Ascending aorta (tissue), 2 donors: Measurements from ENCODE around the gene EFHC1. TPM values are rescaled to one million over a fixed set of nuclear protein-coding genes. Genes with fewer than 3 reads are reported as not detected.

Experiments used
- DNase-seq, 2 donors: peaks; one replicate each; pipeline ENCODE4 v3.0.0-alpha.2; 2019; ENCODE audit warnings: low spot score in 2 of 2
- H3K27ac ChIP-seq, 2 donors: fragments of 200-600 bp; sonication (generic); one replicate each; pipeline ENCODE4 v1.5.1; 2016 to 2017; ENCODE audit warnings: mild to moderate bottlenecking in 1 of 2
- H3K27me3 ChIP-seq: fragments of 200-600 bp; sonication (generic); one replicate; pipeline ENCODE4 v1.5.1; 2017
- H3K36me3 ChIP-seq, 2 donors: fragments of 200-600 bp; sonication (generic); one replicate each; pipeline ENCODE4 v1.5.1; 2016
- H3K4me1 ChIP-seq, 2 donors: fragments of 200-600 bp; sonication (generic); one replicate each; pipeline ENCODE4 v1.5.1; 2016 to 2017; ENCODE audit warnings: mild to moderate bottlenecking in 1 of 2
- H3K4me3 ChIP-seq, 2 donors: fragments of 200-600 bp; sonication (generic); one replicate each; pipeline ENCODE4 v1.5.1; 2016 to 2017; ENCODE audit warnings: mild to moderate bottlenecking in 1 of 2
- H3K9me3 ChIP-seq, 2 donors: fragments of 200-600 bp; sonication (generic); one replicate each; pipeline ENCODE4 v1.5.1; 2016
- CTCF ChIP-seq, 3 experiments: fragments of 200-600 bp in 2 of 3; fragments of 450-650 bp in 1 of 3; sonication (generic) in 2 of 3; IDR thresholded peaks; one replicate each; pipeline ENCODE4 v1.5.1; 2016 to 2019; ENCODE audit warnings: antibody characterized with exemption in 3 of 3, mild to moderate bottlenecking in 1 of 3, moderate library complexity in 1 of 3
- intact Hi-C: fragments of 100-400 bp; cut with DNase I; formaldehyde crosslinking; loops from one replicate; pipeline ENCODE4 v1.15.1; 2023
- total RNA-seq: library from RNA; depleted of rRNA; stranded (reverse); fragments of >200 nt; gene quantifications from one replicate; pipeline ENCODE4 v1.1.0, GENCODE V29; 2016

EFHC1 gene
- total RNA-seq, 1 donor from 2014 or later: 7.3 TPM

- H3K4me1 ChIP-seq: peaks cover 15 to 53% of the 10 kb centered on the region in 2 donors
Measured at GRCh38 chr6:52516943-52517342, 96.8 kb downstream of the EFHC1 start.

GRCh38 chr6:52517502-52518278 lies 97.5 kb downstream of the EFHC1 start:
- peak; percentile 74 to 96 for DNase-seq
- Histone ChIP-seq H3K27ac (peak overlapping the region; percentile 84 to 90), H3K27me3 (no peaks in the 10 kb centered on the region), H3K9me3 (no peaks in the 10 kb centered on the region), H3K4me1 (peaks cover 18 to 55% of the 10 kb centered on the region in 2 donors), H3K36me3 (peaks cover 0 to 26% of the 10 kb centered on the region in 2 donors), H3K4me3 (no peak overlapping the region)
- intact Hi-C loops: no loop called here
- TF ChIP-seq CTCF (IDR thresholded peaks at IDR 0.05): no peak

More at GRCh38 chr6:52516943-52517342, 96.8 kb downstream of the EFHC1 start:
- TF ChIP-seq CTCF (IDR thresholded peaks at IDR 0.05): no peak
- DNase-seq: no peak
- Histone ChIP-seq H3K27me3 (no peaks in the 10 kb centered on the region), H3K9me3 (no peaks in the 10 kb centered on the region), H3K36me3 (peaks cover 0 to 26% of the 10 kb centered on the region in 2 donors), H3K27ac (no peak overlapping the region), H3K4me3 (no peak overlapping the region)
- intact Hi-C loops: no loop called here

- Histone ChIP-seq H3K27me3 (no peaks in the 10 kb centered on the region), H3K27ac (peak overlapping the region; percentile 84 to 90), H3K4me1 (peaks cover 22 to 50% of the 10 kb centered on the region in 2 donors), H3K9me3 (no peaks in the 10 kb centered on the region), H3K36me3 (peaks cover 0 to 26% of the 10 kb centered on the region in 2 donors), H3K4me3 (no peak overlapping the region)
- no peak for TF ChIP-seq CTCF (IDR thresholded peaks at IDR 0.05)
- no peak for DNase-seq
- intact Hi-C loops: no loop called here
Measured at GRCh38 chr6:52518279-52518945, 98.3 kb downstream of the EFHC1 start.

- Histone ChIP-seq H3K27ac (peak overlapping the region in 1 of 2 donors; percentile 84), H3K36me3 (peaks cover 0 to 19% of the 10 kb centered on the region in 2 donors), H3K4me3 (no peak overlapping the region), H3K4me1 (peaks cover 22 to 45% of the 10 kb centered on the region in 2 donors), H3K27me3 (no peaks in the 10 kb centered on the region), H3K9me3 (no peaks in the 10 kb centered on the region)
- intact Hi-C loops: no loop called here
- DNase-seq: no peak
- TF ChIP-seq CTCF (IDR thresholded peaks at IDR 0.05): no peak
Measured at GRCh38 chr6:52519618-52520017, 99.5 kb downstream of the EFHC1 start.

- Histone ChIP-seq H3K4me1 (peaks cover 22 to 42% of the 10 kb centered on the region in 2 donors), H3K9me3 (no peaks in the 10 kb centered on the region), H3K36me3 (no peaks in the 10 kb centered on the region), H3K27me3 (no peaks in the 10 kb centered on the region), H3K4me3 (peak overlapping the region in 1 of 2 donors; percentile 19), H3K27ac (peak overlapping the region; percentile 73 to 74)
- intact Hi-C loops: loop anchor here (2.0 kb wide), 2 partner anchors 17 to 19 kb away; no protein-coding TSS in a partner anchor
- TF ChIP-seq CTCF (IDR thresholded peaks at IDR 0.05): no peak
- DNase-seq: peak in 1 of 2 donors; percentile 87
Measured at GRCh38 chr6:52522151-52522626, 102.0 kb downstream of the EFHC1 start.
